Upper lobe of left lung (tissue), 4 donors: Measurements from ENCODE around the gene OR2H2.

ENCODE experiments used
- POLR2A ChIP-seq, 4 donors: fragments of 450-650 bp; IDR thresholded peaks; one replicate each; pipeline ENCODE4 v1.5.1; 2016 to 2017; ENCODE audit warnings: antibody characterized with exemption in 4 of 4, mild to moderate bottlenecking in 2 of 4
- POLR2AphosphoS5 ChIP-seq, 2 donors: sonication (generic); formaldehyde crosslinking; IDR thresholded peaks; one replicate each; pipeline ENCODE4 v1.5.1; 2017; ENCODE audit warnings: antibody characterized with exemption in 2 of 2
- TF ChIP-seq, protein P1 (sequence below), 6 experiments: fragments of 450-650 bp in 4 of 6; fragments of 200-600 bp in 2 of 6; sonication (generic) in 2 of 6; IDR thresholded peaks; one replicate each; pipeline ENCODE4 v1.5.1; 2016 to 2019; ENCODE audit warnings: antibody characterized with exemption in 6 of 6

GRCh38 chr6:29608131-29608530 is 23.2 kb downstream of the OR2H2 start:
- TF ChIP-seq, protein P1, sequence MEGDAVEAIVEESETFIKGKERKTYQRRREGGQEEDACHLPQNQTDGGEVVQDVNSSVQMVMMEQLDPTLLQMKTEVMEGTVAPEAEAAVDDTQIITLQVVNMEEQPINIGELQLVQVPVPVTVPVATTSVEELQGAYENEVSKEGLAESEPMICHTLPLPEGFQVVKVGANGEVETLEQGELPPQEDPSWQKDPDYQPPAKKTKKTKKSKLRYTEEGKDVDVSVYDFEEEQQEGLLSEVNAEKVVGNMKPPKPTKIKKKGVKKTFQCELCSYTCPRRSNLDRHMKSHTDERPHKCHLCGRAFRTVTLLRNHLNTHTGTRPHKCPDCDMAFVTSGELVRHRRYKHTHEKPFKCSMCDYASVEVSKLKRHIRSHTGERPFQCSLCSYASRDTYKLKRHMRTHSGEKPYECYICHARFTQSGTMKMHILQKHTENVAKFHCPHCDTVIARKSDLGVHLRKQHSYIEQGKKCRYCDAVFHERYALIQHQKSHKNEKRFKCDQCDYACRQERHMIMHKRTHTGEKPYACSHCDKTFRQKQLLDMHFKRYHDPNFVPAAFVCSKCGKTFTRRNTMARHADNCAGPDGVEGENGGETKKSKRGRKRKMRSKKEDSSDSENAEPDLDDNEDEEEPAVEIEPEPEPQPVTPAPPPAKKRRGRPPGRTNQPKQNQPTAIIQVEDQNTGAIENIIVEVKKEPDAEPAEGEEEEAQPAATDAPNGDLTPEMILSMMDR (IDR thresholded peaks at IDR 0.05), result no peak
- TF ChIP-seq POLR2A (IDR thresholded peaks at IDR 0.05) (no peak), POLR2AphosphoS5 (IDR thresholded peaks at IDR 0.05) (no peak)
